Astrocyte (in vitro differentiated cells and primary cell): Measurements from ENCODE around the gene MTNR1A.

Experiments used
- EZH2 ChIP-seq: IDR thresholded peaks from 2 replicates; pipeline ENCODE4 v1.6.1; 2012; ENCODE audit warnings: mild to moderate bottlenecking, low read length, inconsistent platforms; ENCODE audit not compliant: insufficient read depth
- TF ChIP-seq, protein P1 (sequence below): IDR thresholded peaks from 2 replicates; pipeline ENCODE4 v1.5.1; 2011; ENCODE audit warnings: low read depth, mild to moderate bottlenecking, inconsistent platforms, low read length, moderate library complexity; ENCODE audit not compliant: insufficient read depth

DNA sequence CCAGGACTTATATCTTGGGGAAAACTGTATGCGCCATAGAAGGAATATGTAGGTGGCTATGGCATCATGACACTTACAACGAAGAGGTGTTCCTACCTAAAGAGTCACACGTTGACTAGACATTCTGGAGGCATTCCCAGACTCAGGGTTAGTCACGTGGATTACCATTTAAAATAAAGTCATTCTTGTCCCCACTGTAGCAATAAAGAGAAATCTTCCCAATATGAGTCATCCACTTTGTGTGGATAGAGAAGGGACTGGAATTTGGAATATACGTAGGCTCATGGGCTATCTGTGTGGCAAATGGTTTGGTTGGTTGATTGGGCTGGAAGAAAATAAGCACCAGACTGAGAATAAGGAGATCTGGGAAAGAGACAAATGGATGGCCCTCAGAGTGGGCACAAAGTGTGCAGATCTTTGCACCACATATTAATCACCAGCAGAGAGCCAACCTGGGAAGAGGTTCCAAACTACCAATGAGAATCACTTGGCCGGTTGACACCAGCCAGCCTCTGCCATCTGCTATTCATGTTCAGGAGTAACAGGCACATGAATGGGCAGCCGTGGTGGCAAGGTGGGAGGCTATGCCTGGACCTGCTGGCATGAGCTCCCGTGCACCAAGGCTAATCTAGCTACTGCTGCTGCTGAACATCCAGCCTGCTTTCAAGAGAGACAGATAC lies 41.0 kb downstream of the MTNR1A start:
- TF ChIP-seq, protein P1, sequence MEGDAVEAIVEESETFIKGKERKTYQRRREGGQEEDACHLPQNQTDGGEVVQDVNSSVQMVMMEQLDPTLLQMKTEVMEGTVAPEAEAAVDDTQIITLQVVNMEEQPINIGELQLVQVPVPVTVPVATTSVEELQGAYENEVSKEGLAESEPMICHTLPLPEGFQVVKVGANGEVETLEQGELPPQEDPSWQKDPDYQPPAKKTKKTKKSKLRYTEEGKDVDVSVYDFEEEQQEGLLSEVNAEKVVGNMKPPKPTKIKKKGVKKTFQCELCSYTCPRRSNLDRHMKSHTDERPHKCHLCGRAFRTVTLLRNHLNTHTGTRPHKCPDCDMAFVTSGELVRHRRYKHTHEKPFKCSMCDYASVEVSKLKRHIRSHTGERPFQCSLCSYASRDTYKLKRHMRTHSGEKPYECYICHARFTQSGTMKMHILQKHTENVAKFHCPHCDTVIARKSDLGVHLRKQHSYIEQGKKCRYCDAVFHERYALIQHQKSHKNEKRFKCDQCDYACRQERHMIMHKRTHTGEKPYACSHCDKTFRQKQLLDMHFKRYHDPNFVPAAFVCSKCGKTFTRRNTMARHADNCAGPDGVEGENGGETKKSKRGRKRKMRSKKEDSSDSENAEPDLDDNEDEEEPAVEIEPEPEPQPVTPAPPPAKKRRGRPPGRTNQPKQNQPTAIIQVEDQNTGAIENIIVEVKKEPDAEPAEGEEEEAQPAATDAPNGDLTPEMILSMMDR: no peak
- TF ChIP-seq EZH2: no peak
